GM12878 (cell line): ENCODE results near the gene ABI3. TPM values are rescaled to one million over a fixed set of nuclear protein-coding genes. Genes with fewer than 3 reads are reported as not detected.

ENCODE experiments used
- ATAC-seq: fragments of 200-7000 bp; cut with Tn5 transposase; 3 replicates; pipeline ENCODE4 v1.9.1; 2020; ENCODE audit warnings: mild to moderate bottlenecking, moderate library complexity
- BruUV-seq: library from RNA; stranded (reverse); fragments of 400-500 nt; replicated peaks from 2 replicates; lab custom pipeline; 2021; lab: Mats Ljungman, UMichigan
- CTCF ChIA-PET: fragments of 300-600 bp; sonication (Branson Sonifier 250); formaldehyde crosslinking; extraction: SDS; loops from one replicate; lab custom pipeline; 2021; ENCODE audit warnings: inconsistent platforms; lab: Yijun Ruan, JAX
- POLR2A ChIA-PET: fragments of 350-600 bp; formaldehyde crosslinking; extraction: SDS; loops from one replicate; lab custom pipeline; 2021; ENCODE audit warnings: inconsistent platforms; lab: Charles Lee
- RAD21 ChIA-PET: fragments of 300-600 bp; sonication (Branson Sonifier 250); formaldehyde crosslinking; loops from one replicate; lab custom pipeline; 2023; ENCODE audit warnings: antibody characterized with exemption; ENCODE audit not compliant: unreplicated experiment; lab: Charles Lee
- SMC1A ChIA-PET: fragments of 300-600 bp; sonication (Branson Sonifier 250); formaldehyde crosslinking; loops from one replicate; lab custom pipeline; 2023; ENCODE audit not compliant: unreplicated experiment, uncharacterized antibody; lab: Charles Lee
- DNase-seq: peaks from one replicate; pipeline ENCODE4 v3.0.0-alpha.2; 2011; ENCODE audit warnings: low read depth, low spot score
- FAIRE-seq: peaks from 3 replicates; lab custom pipeline; 2011; peaks lifted over from hg19 to GRCh38; lab: Jason Lieb, UNC
- H2AFZ ChIP-seq: 2 replicates; pipeline ENCODE4 v1.6.0; 2011; ENCODE audit warnings: low read depth, low read length, control low read depth; ENCODE audit not compliant: control insufficient read depth
- H3K27ac ChIP-seq: 2 replicates; pipeline ENCODE4 v1.5.1; 2011; ENCODE audit warnings: control low read depth; ENCODE audit not compliant: control insufficient read depth, insufficient read depth
- H3K27me3 ChIP-seq, 2 experiments: replicated peaks in 1 of 2; 2 replicates each; pipeline versions ENCODE4 v1.6.0 to v1.6.1; 2011; ENCODE audit warnings: low read length in 1 of 2; ENCODE audit not compliant: control insufficient read depth in 2 of 2, insufficient read depth in 2 of 2
- H3K36me3 ChIP-seq, 2 experiments: 2 replicates each; pipeline ENCODE4 v1.5.1; 2011; ENCODE audit warnings: low read length in 1 of 2; ENCODE audit not compliant: control insufficient read depth in 2 of 2, insufficient read depth in 2 of 2
- H3K4me1 ChIP-seq: 2 replicates; pipeline ENCODE4 v1.6.1; 2011; ENCODE audit warnings: mild to moderate bottlenecking, low read length, moderate library complexity, mixed read lengths; ENCODE audit not compliant: control insufficient read depth, insufficient read depth
- H3K4me2 ChIP-seq: 2 replicates; pipeline ENCODE4 v1.6.0; 2011; ENCODE audit warnings: control low read depth; ENCODE audit not compliant: control insufficient read depth, insufficient read depth
- H3K4me3 ChIP-seq: fragments of 200-600 bp; sonication (generic); 2 replicates; pipeline ENCODE4 v1.5.1; 2016
- H3K79me2 ChIP-seq: 2 replicates; pipeline ENCODE4 v1.6.0; 2011; ENCODE audit warnings: low read length; ENCODE audit not compliant: control insufficient read depth, insufficient read depth
- H3K9ac ChIP-seq: 2 replicates; pipeline ENCODE4 v1.8.0; 2011; ENCODE audit warnings: low read length, control low read depth, mixed read lengths; ENCODE audit not compliant: control insufficient read depth, insufficient read depth
- H3K9me3 ChIP-seq: replicated peaks from 3 replicates; pipeline ENCODE4 v1.5.1; 2011; ENCODE audit warnings: mild to moderate bottlenecking, low read length; ENCODE audit not compliant: control insufficient read depth, insufficient read depth
- H4K20me1 ChIP-seq: 2 replicates; pipeline ENCODE4 v1.6.0; 2011; ENCODE audit not compliant: control insufficient read depth, insufficient read depth
- ATF2 ChIP-seq: IDR thresholded peaks from 2 replicates; pipeline ENCODE4 v1.6.1; 2012; ENCODE audit warnings: low read length, inconsistent platforms
- ATF7 ChIP-seq: fragments of 450-650 bp; IDR thresholded peaks from 2 replicates; pipeline ENCODE4 v1.6.1; 2016; ENCODE audit warnings: low read depth, mild to moderate bottlenecking
- CBX5 ChIP-seq: sonication (generic); IDR thresholded peaks from 2 replicates; pipeline ENCODE4 v1.6.1; 2016; ENCODE audit warnings: low read depth, moderate library complexity, mild to moderate bottlenecking, inconsistent platforms
- HDAC2 ChIP-seq: fragments of 200-600 bp; sonication (generic); IDR thresholded peaks from 2 replicates; pipeline ENCODE4 v1.6.1; 2017
- IKZF2 ChIP-seq, 2 experiments: fragments of 450-650 bp; IDR thresholded peaks; 2 replicates each; pipeline ENCODE4 v1.6.1; 2017; ENCODE audit warnings: mild to moderate bottlenecking in 2 of 2, moderate library complexity in 2 of 2
- IRF4 ChIP-seq: IDR thresholded peaks from 2 replicates; pipeline ENCODE4 v1.6.1; 2011; ENCODE audit warnings: low read depth, low read length
- MEF2A ChIP-seq: IDR thresholded peaks from 2 replicates; pipeline ENCODE4 v1.6.1; 2011; ENCODE audit warnings: low read depth, mild to moderate bottlenecking, low read length, moderate library complexity; ENCODE audit not compliant: insufficient read depth
- MYB ChIP-seq: fragments of 150-350 bp; IDR thresholded peaks from 2 replicates; pipeline ENCODE4 v1.6.1; 2014; ENCODE audit warnings: mild to moderate bottlenecking, low read depth, low read length, borderline replicate concordance
- NFIC ChIP-seq: IDR thresholded peaks from 2 replicates; pipeline ENCODE4 v1.6.1; 2012; ENCODE audit warnings: low read depth, mild to moderate bottlenecking, inconsistent platforms, low read length, moderate library complexity
- PAX8 ChIP-seq: fragments of 450-650 bp; IDR thresholded peaks from 2 replicates; pipeline ENCODE4 v1.6.1; 2017; ENCODE audit warnings: mild to moderate bottlenecking, moderate library complexity
- POU2F2 ChIP-seq: IDR thresholded peaks from 3 replicates; pipeline ENCODE4 v1.6.1; 2011; ENCODE audit warnings: low read depth, mild to moderate bottlenecking, low read length, borderline replicate concordance
- RUNX3 ChIP-seq: IDR thresholded peaks from 2 replicates; pipeline ENCODE4 v1.6.1; 2012; ENCODE audit warnings: low read length, inconsistent platforms
- TAF1 ChIP-seq: IDR thresholded peaks from 2 replicates; pipeline ENCODE4 v1.6.1; 2011; ENCODE audit warnings: mild to moderate bottlenecking, low read depth, low read length, borderline replicate concordance
- TBL1XR1 ChIP-seq: IDR thresholded peaks from 2 replicates; pipeline ENCODE4 v1.6.1; 2012; ENCODE audit warnings: low read depth, low read length, improper control_type of control experiment
- YY1 ChIP-seq: IDR thresholded peaks from 2 replicates; pipeline ENCODE4 v1.6.1; 2011; ENCODE audit warnings: low read depth, mild to moderate bottlenecking, low read length
- WGBS: methylation state at CpG from one replicate; pipeline ENCODE4 v1.1.6; 2016; ENCODE audit warnings: low lambda C conversion rate; ENCODE audit not compliant: insufficient replicate concordance, insufficient coverage; ENCODE audit errors: missing lambda C conversion rate; 5-methylcytosine and 5-hydroxymethylcytosine counted together
- in situ Hi-C: fragments of 300-500 bp; cut with MboI; formaldehyde crosslinking; loops from 9 replicates; pipeline ENCODE4 v1.14.3; 2018; ENCODE audit warnings: mixed read lengths
- intact Hi-C: fragments of 100-400 bp; cut with micrococcal nuclease; formaldehyde crosslinking; loops from one replicate; pipeline ENCODE4 v1.14.2; 2022; ENCODE audit not compliant: unreplicated experiment
- polyA plus RNA-seq, 11 experiments: library from polyadenylated mRNA; depleted of rRNA in 4 of 11; unstranded in 6 of 11; stranded (reverse) in 5 of 11; fragments of >200 nt; fragmentation: Nextera tagmentation in 4 of 11; fragmentation: Illumina TruSeq in 1 of 11; extraction: Ambion mirVana in 4 of 11; extraction: Trizol in 1 of 11; gene quantifications; 1 replicate in 1 of 11; 2 replicates in 10 of 11; pipeline versions ENCODE4 v1.2.1 to v1.2.3, GENCODE V29; 2011 to 2016; ENCODE audit warnings: inconsistent platforms in 2 of 11, missing spikeins in 2 of 11, low read depth in 1 of 11
- total RNA-seq, 4 experiments: library from RNA; depleted of rRNA in 3 of 4; stranded (reverse); fragments of >200 nt in 3 of 4; fragmentation: Illumina TruSeq in 1 of 4; extraction: Trizol in 1 of 4; gene quantifications; 2 replicates each; pipeline versions ENCODE4 v1.2.1 to v1.2.3, GENCODE V29; 2013 to 2021
- TF ChIP-seq, protein P1 (sequence below): fragments of 450-650 bp; IDR thresholded peaks from 2 replicates; pipeline ENCODE4 v1.6.1; 2017; ENCODE audit warnings: low read depth, mild to moderate bottlenecking, moderate library complexity
- TF ChIP-seq, protein P2 (sequence below): IDR thresholded peaks from 2 replicates; pipeline ENCODE4 v1.6.1; 2012; ENCODE audit warnings: low read depth, low read length, improper control_type of control experiment
- TF ChIP-seq, protein P3 (sequence below): fragments of 150-350 bp; IDR thresholded peaks from 2 replicates; pipeline ENCODE4 v1.6.1; 2014; ENCODE audit warnings: mild to moderate bottlenecking, low read depth, low read length

The ABI3 gene
- total and polyA plus RNA-seq, 10 of the 15 experiments (the other 5 are each of a cell fraction or from before 2014, with no cell fraction given) = 13.4 to 109 (median 51.1) TPM

DNA sequence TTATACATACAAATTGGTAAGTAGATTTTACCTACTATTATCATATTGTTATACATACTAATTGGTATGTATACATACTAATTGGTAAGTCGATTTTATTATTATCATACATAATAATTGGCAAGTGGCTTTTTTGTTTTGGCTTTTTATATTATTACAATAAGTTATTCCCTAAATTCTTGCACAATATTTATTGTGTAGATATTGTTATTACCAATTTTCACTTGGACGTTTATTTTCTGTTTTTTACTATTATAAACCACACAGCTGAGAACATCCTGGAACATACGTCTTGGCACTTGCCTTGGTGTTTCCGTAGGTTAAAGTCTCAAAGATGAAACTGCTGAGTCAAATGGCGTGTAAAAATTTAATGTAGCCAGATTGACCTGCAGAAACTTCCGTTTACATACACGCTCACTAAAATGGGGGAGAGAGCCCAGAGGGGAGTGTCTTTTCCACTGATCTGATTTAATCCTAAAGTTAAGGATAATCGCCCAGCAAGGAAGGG, 19.0 kb upstream of the ABI3 start:
- Histone ChIP-seq H3K9ac (peak overlapping the region; percentile 97), H3K4me3 (peak overlapping the region; percentile 85; the same call in 1 of the 2 replicates), H3K27ac (peak overlapping the region; percentile 98), H3K4me2 (peak overlapping the region; percentile 91), H3K36me3 (no peaks in the 10 kb centered on the region), H3K4me1 (peaks cover 27% of the 10 kb centered on the region), H4K20me1 (no peaks in the 10 kb centered on the region), H2AFZ (peak overlapping the region; percentile 92), H3K79me2 (no peaks in the 10 kb centered on the region), H3K27me3 (no peaks in the 10 kb centered on the region), H3K9me3 (no peaks in the 10 kb centered on the region)
- no TSS peak for BruUV-seq
- DNase-seq (no peak), ATAC-seq (peak; percentile 10), FAIRE-seq (no peak)
- in situ Hi-C loops (no loop called here), intact Hi-C loops (loop anchor here (10.0 kb wide), 1 partner anchor 297 kb away; the partner anchor contains the start of gene ATP5MC1)
- CTCF ChIA-PET = interaction anchor here (0.7 to 7.7 kb wide), 6 partner anchors 11 to 177 kb away, joined by 3 to 127 read pairs (median 26); partner anchors contain the start of gene PHOSPHO1
- POLR2A ChIA-PET = interaction anchor here (0.5 to 16.8 kb wide), 5 partner anchors 22 to 154 kb away, joined by 3 to 537 read pairs (median 4); partner anchors contain the start of genes ABI3, GNGT2 and PHOSPHO1
- RAD21 ChIA-PET = interaction anchor here (1.0 to 12.9 kb wide), 5 partner anchors 10 to 198 kb away, joined by 3 to 355 read pairs (median 13); partner anchors contain the start of genes ABI3 and GNGT2
- WGBS = 1% methylated on average over 8 of the region's 8 CpGs
- SMC1A ChIA-PET = interaction anchor here (1.1 to 12.1 kb wide), 8 partner anchors 10 to 298 kb away, joined by 3 to 354 read pairs (median 4); partner anchors contain the start of genes ABI3 and GNGT2
- no peak for TF ChIP-seq TAF1
- peak; percentile 77; the same call in 1 of the 2 replicates for TF ChIP-seq NFIC
- peak; percentile 81; the same call in 1 of the 2 replicates for TF ChIP-seq YY1
- TF ChIP-seq ATF7 = peak; percentile 58; the same call in 1 of the 2 replicates
- no peak for TF ChIP-seq MYB
- TF ChIP-seq ATF2 = peak; percentile 79
- TF ChIP-seq TBL1XR1 = 0 out of 2 replicates have a peak, but pooled peaks have one; percentile 14
- TF ChIP-seq RUNX3 = peak; percentile 63; the same call in 1 of the 2 replicates
- TF ChIP-seq MEF2A = 0 out of 2 replicates have a peak, but pooled peaks have one; percentile 18
- TF ChIP-seq, protein P1, sequence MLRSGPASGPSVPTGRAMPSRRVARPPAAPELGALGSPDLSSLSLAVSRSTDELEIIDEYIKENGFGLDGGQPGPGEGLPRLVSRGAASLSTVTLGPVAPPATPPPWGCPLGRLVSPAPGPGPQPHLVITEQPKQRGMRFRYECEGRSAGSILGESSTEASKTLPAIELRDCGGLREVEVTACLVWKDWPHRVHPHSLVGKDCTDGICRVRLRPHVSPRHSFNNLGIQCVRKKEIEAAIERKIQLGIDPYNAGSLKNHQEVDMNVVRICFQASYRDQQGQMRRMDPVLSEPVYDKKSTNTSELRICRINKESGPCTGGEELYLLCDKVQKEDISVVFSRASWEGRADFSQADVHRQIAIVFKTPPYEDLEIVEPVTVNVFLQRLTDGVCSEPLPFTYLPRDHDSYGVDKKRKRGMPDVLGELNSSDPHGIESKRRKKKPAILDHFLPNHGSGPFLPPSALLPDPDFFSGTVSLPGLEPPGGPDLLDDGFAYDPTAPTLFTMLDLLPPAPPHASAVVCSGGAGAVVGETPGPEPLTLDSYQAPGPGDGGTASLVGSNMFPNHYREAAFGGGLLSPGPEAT = peak; percentile 67; the same call in 1 of the 2 replicates
- TF ChIP-seq, protein P2, sequence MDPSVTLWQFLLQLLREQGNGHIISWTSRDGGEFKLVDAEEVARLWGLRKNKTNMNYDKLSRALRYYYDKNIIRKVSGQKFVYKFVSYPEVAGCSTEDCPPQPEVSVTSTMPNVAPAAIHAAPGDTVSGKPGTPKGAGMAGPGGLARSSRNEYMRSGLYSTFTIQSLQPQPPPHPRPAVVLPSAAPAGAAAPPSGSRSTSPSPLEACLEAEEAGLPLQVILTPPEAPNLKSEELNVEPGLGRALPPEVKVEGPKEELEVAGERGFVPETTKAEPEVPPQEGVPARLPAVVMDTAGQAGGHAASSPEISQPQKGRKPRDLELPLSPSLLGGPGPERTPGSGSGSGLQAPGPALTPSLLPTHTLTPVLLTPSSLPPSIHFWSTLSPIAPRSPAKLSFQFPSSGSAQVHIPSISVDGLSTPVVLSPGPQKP = no peak
- TF ChIP-seq POU2F2 = 0 out of 3 replicates have a peak, but pooled peaks have one; percentile 42
- 0 out of 2 replicates have a peak, but pooled peaks have one; percentile 21 for TF ChIP-seq HDAC2
- peak; percentile 83 for TF ChIP-seq IRF4
- TF ChIP-seq, protein P3, sequence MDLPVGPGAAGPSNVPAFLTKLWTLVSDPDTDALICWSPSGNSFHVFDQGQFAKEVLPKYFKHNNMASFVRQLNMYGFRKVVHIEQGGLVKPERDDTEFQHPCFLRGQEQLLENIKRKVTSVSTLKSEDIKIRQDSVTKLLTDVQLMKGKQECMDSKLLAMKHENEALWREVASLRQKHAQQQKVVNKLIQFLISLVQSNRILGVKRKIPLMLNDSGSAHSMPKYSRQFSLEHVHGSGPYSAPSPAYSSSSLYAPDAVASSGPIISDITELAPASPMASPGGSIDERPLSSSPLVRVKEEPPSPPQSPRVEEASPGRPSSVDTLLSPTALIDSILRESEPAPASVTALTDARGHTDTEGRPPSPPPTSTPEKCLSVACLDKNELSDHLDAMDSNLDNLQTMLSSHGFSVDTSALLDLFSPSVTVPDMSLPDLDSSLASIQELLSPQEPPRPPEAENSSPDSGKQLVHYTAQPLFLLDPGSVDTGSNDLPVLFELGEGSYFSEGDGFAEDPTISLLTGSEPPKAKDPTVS = no peak
- peak; percentile 57; the same call in 1 of the 2 replicates for TF ChIP-seq CBX5
- TF ChIP-seq PAX8 = peak; percentile 84; the same call in 1 of the 2 replicates
- no peak for TF ChIP-seq IKZF2 (IDR thresholded peaks at IDR 0.05)
